Adrenal gland (tissue), 12 donors: ENCODE measurements around the gene NDC1. TPM values are rescaled to one million over a fixed set of nuclear protein-coding genes. Genes with fewer than 3 reads are reported as not detected.

Experiments used
- DNase-seq, 7 donors: peaks; one replicate each; pipeline ENCODE4 v3.0.0-alpha.2; 2019 to 2020
- H3K27ac ChIP-seq, 5 donors: fragments of 200-600 bp; sonication (generic) in 4 of 5; 1 replicate in 3 of 5; 2 replicates in 2 of 5; pipeline versions ENCODE4 v1.5.1 to v1.8.0; 2016 to 2020; ENCODE audit warnings: mild to moderate bottlenecking in 1 of 5
- H3K27me3 ChIP-seq: fragments of 200-600 bp; 2 replicates; pipeline ENCODE4 v1.8.0; 2021
- H3K36me3 ChIP-seq, 2 donors: fragments of 200-600 bp; replicated peaks in 1 of 2; 1 replicate in 1 of 2; 2 replicates in 1 of 2; pipeline versions ENCODE4 v1.5.1 to v1.8.0; 2018 to 2022
- H3K4me1 ChIP-seq, 2 donors: fragments of 200-600 bp; replicated peaks in 1 of 2; 1 replicate in 1 of 2; 2 replicates in 1 of 2; pipeline versions ENCODE4 v1.5.1 to v1.8.0; 2018 to 2021
- H3K4me3 ChIP-seq, 4 donors: fragments of 200-600 bp; sonication (generic) in 3 of 4; one replicate each; pipeline ENCODE4 v1.5.1; 2016 to 2018
- H3K9me3 ChIP-seq, 3 donors: fragments of 200-600 bp; sonication (generic) in 1 of 3; replicated peaks in 1 of 3; 1 replicate in 2 of 3; 2 replicates in 1 of 3; pipeline versions ENCODE4 v1.5.1 to v1.8.0; 2016 to 2021
- POLR2A ChIP-seq, 2 donors: fragments of 450-650 bp; IDR thresholded peaks; one replicate each; pipeline ENCODE4 v1.6.1; 2017; ENCODE audit warnings: antibody characterized with exemption in 2 of 2, mild to moderate bottlenecking in 2 of 2, moderate library complexity in 1 of 2
- WGBS, 4 donors: extraction: QIAGEN DNeasy Blood & Tissue Kit in 2 of 4; methylation state at CpG; one replicate each; pipeline versions ENCODE4 v1.1.5 to v1.1.7; 2013 to 2017; 5-methylcytosine and 5-hydroxymethylcytosine counted together
- intact Hi-C, 2 donors: fragments of 100-400 bp; cut with DNase I; formaldehyde crosslinking; loops; one replicate each; pipeline versions ENCODE4 v1.14.1 to v1.15.0; 2022 to 2023
- polyA plus RNA-seq, 3 donors: library from polyadenylated mRNA; stranded (reverse); fragments of 200-250 nt in 2 of 3; fragments of 350-450 nt in 1 of 3; fragmentation: Illumina TruSeq in 1 of 3; extraction: RNeasy Lipid Tissue Mini Kit (QIAGEN cat#74804) in 1 of 3; gene quantifications; one replicate each; pipeline ENCODE4 v1.2.3, GENCODE V29; 2013 to 2014
- total RNA-seq, 9 donors: library from RNA; depleted of rRNA in 4 of 9; stranded (reverse); fragments of >200 nt in 4 of 9; fragments of 120-200 nt in 1 of 9; fragmentation: NEBNext Ultra II Directional in 1 of 9; extraction: Animal tissue kit (Norgen Biotek cat#: 25700) in 1 of 9; gene quantifications; one replicate each; pipeline versions ENCODE4 v1.1.0 to v1.2.4, GENCODE V29; 2013 to 2023
- TF ChIP-seq, protein P1 (sequence below), 6 experiments: fragments of 450-650 bp in 4 of 6; fragments of 200-600 bp in 2 of 6; sonication (generic) in 1 of 6; IDR thresholded peaks; 1 replicate in 5 of 6; 2 replicates in 1 of 6; pipeline versions ENCODE4 v1.5.1 to v1.8.0; 2016 to 2021; ENCODE audit warnings: antibody characterized with exemption in 6 of 6, mild to moderate bottlenecking in 2 of 6, moderate library complexity in 1 of 6
- donor health status: healthy with polysubstance abuse.
- donor health status: Bipolar disorder and iron deficiency.
- donor health status: DM: yes; HTN: yes; CAD: no.
- donor health status: DM: no; HTN: no; CAD: no.
- donor health status: DM: no; HTN: no; CAD: no.
- donor health status: DM: yes; HTN: yes; CAD: no.

NDC1 gene
- total and polyA plus RNA-seq, 12 donors: 2.9 to 21.9 (median 10.4) TPM

DNA sequence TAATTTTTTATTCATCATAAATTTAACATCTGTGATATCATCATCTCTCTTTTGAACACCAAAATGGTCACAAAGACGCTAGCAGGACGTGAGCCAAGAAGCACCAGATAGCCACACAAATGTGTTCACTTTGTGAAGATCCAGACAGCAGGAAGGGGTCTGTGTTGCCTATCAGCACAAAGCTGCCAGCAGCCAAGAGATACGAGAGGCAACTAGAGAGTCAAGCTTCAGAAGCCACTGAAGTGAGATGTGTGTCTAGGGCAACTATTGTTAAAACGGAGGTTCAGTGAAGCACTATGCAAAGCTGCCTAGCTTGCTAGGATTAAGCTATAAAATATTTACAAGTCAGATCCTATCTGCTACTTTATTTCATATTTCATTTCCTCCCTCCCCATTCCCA, 45.3 kb downstream of the NDC1 start:
- DNase-seq: no peak
- Histone ChIP-seq H3K27ac (no peak overlapping the region), H3K27me3 (no peaks in the 10 kb centered on the region), H3K9me3 (no peaks in the 10 kb centered on the region), H3K36me3 (no peaks in the 10 kb centered on the region), H3K4me1 (no peaks in the 10 kb centered on the region), H3K4me3 (no peak overlapping the region)
- WGBS, 4 donors: 78 to 82% (median 79%) methylated on average over 4 of the region's 4 CpGs
- TF ChIP-seq, protein P1, sequence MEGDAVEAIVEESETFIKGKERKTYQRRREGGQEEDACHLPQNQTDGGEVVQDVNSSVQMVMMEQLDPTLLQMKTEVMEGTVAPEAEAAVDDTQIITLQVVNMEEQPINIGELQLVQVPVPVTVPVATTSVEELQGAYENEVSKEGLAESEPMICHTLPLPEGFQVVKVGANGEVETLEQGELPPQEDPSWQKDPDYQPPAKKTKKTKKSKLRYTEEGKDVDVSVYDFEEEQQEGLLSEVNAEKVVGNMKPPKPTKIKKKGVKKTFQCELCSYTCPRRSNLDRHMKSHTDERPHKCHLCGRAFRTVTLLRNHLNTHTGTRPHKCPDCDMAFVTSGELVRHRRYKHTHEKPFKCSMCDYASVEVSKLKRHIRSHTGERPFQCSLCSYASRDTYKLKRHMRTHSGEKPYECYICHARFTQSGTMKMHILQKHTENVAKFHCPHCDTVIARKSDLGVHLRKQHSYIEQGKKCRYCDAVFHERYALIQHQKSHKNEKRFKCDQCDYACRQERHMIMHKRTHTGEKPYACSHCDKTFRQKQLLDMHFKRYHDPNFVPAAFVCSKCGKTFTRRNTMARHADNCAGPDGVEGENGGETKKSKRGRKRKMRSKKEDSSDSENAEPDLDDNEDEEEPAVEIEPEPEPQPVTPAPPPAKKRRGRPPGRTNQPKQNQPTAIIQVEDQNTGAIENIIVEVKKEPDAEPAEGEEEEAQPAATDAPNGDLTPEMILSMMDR (IDR thresholded peaks at IDR 0.05): no peak
- TF ChIP-seq POLR2A (IDR thresholded peaks at IDR 0.05): no peak
- intact Hi-C loops: no loop called here

DNA sequence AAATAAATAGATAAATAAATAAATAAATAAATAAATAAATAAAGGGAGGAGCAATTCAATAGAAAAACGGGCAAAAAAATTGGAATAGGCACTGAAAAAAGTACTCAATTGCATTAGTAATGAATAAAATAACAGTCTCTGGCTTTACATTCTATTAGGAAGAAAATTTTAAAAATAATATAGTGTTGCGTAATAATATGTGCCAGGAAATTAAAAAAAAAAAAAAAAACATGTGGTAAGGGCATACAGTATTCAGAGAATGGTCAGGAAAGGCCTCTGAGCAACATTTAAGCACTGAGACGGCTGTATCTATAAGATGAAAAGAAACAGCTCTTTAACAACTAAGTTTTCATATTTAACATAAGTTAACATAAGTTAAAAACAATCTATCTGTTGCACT, 50.4 kb downstream of the NDC1 start:
- H3K4me3 ChIP-seq: no peak overlapping the region
- no peak for TF ChIP-seq POLR2A (IDR thresholded peaks at IDR 0.05)
- TF ChIP-seq, protein P1 (IDR thresholded peaks at IDR 0.05): no peak
- no peaks in the 10 kb centered on the region for H3K27me3 ChIP-seq
- no peaks in the 10 kb centered on the region for H3K4me1 ChIP-seq
- DNase-seq: no peak
- H3K9me3 ChIP-seq: no peaks in the 10 kb centered on the region
- no peak overlapping the region for H3K27ac ChIP-seq
- intact Hi-C loops: no loop called here
- no peaks in the 10 kb centered on the region for H3K36me3 ChIP-seq
- 93 to 96% (median 95%) methylated on average over 3 of the region's 3 CpGs for WGBS, 4 donors

GRCh38 chr1:53783056-53783455, 55.0 kb downstream of the NDC1 start:
- TF ChIP-seq POLR2A (IDR thresholded peaks at IDR 0.05): no peak
- TF ChIP-seq, protein P1 (IDR thresholded peaks at IDR 0.05): no peak
- H3K4me3 ChIP-seq: no peak overlapping the region
- no peaks in the 10 kb centered on the region for H3K9me3 ChIP-seq
- no peak for DNase-seq
- no peaks in the 10 kb centered on the region for H3K27me3 ChIP-seq
- no peak overlapping the region for H3K27ac ChIP-seq
- 87 to 100% (median 95%) methylated on average over 1 of the region's 1 CpG for WGBS, 4 donors
- H3K4me1 ChIP-seq: no peaks in the 10 kb centered on the region
- intact Hi-C loops: no loop called here
- no peaks in the 10 kb centered on the region for H3K36me3 ChIP-seq

GRCh38 chr1:53781654-53782053, 56.4 kb downstream of the NDC1 start:
- no peaks in the 10 kb centered on the region for H3K27me3 ChIP-seq
- no peak overlapping the region for H3K27ac ChIP-seq
- no peak for TF ChIP-seq POLR2A (IDR thresholded peaks at IDR 0.05)
- TF ChIP-seq, protein P1 (IDR thresholded peaks at IDR 0.05): no peak
- DNase-seq: no peak
- no peak overlapping the region for H3K4me3 ChIP-seq
- WGBS, 4 donors: 82 to 89% (median 84%) methylated on average over 3 of the region's 3 CpGs
- no peaks in the 10 kb centered on the region for H3K9me3 ChIP-seq
- no peaks in the 10 kb centered on the region for H3K4me1 ChIP-seq
- H3K36me3 ChIP-seq: no peaks in the 10 kb centered on the region
- intact Hi-C loops: no loop called here
